Measurements from ENCODE around the gene COL4A4. TPM values are rescaled to one million over a fixed set of nuclear protein-coding genes. Genes with fewer than 3 reads are reported as not detected.
A peak's percentile ranks its signal among the peaks of the same experiment; 100 is the strongest.

Gene COL4A4
- total RNA-seq, 4 donors from 2014 or later = 3.6 to 9.6 (median 6.1) TPM

DNA sequence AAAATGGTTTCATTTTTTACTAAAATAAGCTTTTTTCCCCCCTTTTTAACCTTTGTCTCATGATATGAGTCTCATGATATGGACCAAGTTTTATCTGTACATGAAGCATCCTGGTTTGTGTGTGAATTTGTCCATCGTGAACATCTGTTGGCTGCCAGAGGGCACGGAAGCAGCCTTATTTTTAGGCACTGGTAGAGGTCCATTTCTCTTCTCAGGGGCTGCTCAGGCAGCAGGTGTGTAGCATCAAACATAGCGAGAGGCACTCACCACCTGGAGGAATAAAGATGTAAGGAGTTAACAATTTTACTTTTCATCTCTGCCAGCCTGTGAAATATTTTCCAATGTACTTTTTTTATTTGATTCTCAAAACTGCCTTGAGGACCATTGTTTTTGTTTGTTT lies 193.6 kb downstream of the COL4A4 start:
- DNase-seq (ENCODE audit: extremely low spot score) = no peak
- intact Hi-C loops (cut with DNase I) = no loop called here
- H3K4me1 ChIP-seq = peaks cover 0 to 22% (median 16%) of the 10 kb centered on the region in 4 donors
- TF ChIP-seq POLR2AphosphoS5 (IDR thresholded peaks at IDR 0.05) (no peak), EP300 (IDR thresholded peaks at IDR 0.05) (no peak), CTCF (IDR thresholded peaks at IDR 0.05) (no peak), POLR2A (IDR thresholded peaks at IDR 0.05; ENCODE audit: low read depth) (no peak)
- H3K27me3 ChIP-seq = no peaks in the 10 kb centered on the region
- no peaks in the 10 kb centered on the region for H3K9me3 ChIP-seq
- H3K36me3 ChIP-seq = peaks cover 0 to 4% (median 1%) of the 10 kb centered on the region in 4 donors
- WGBS = 60% methylated on average over 3 of the region's 3 CpGs
- H3K27ac ChIP-seq (replicated peaks in 1 of 4) = peak overlapping the region; percentile 5 to 58 (median 10)
- H3K4me3 ChIP-seq = peak overlapping the region in 3 of 4 donors; percentile 2 to 26 (median 7)

DNA sequence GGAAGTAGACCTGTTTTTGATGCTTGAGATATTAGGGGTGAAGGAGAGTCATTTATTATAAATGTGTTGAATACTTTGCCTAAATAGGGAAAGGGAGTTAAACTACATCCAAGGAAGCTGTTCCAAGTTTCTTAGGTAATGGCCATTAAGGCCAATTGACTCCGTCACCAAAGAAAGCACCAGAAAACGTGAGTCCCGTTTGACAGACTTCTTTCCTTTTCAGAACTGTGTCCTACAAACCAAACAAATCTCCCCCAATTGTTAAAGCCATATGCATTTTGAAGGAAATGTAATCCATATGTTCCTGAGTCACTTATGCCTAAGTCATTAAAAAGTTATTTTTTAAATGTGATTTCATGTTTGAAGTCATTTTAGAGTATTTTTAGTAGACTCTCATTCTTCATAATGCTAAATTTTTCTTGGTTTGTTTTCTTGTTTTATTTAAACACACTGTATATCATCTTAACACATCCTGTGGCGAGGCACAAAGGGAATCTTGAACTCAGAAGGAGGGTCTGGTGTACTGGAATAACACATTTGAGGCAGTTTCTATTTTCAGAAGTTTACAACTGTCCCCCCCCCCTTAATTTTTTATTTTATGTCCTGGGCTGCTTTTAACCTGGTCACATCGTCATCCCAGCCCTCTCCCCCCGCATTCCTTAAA lies 194.5 kb downstream of the COL4A4 start:
- H3K4me3 ChIP-seq = peak overlapping the region; percentile 7 to 26 (median 10)
- TF ChIP-seq EP300 (IDR thresholded peaks at IDR 0.05) = no peak
- TF ChIP-seq POLR2AphosphoS5 (IDR thresholded peaks at IDR 0.05) = no peak
- TF ChIP-seq CTCF (IDR thresholded peaks at IDR 0.05) = no peak
- TF ChIP-seq POLR2A (IDR thresholded peaks at IDR 0.05; ENCODE audit: low read depth) = no peak
- peaks cover 0 to 22% (median 16%) of the 10 kb centered on the region in 4 donors for H3K4me1 ChIP-seq
- WGBS = 39% methylated on average over 6 of the region's 6 CpGs
- H3K9me3 ChIP-seq = no peaks in the 10 kb centered on the region
- H3K27ac ChIP-seq (replicated peaks in 1 of 4) = peak overlapping the region; percentile 5 to 58 (median 10)
- H3K27me3 ChIP-seq = no peaks in the 10 kb centered on the region
- intact Hi-C loops (cut with DNase I) = no loop called here
- peaks cover 0 to 4% (median 1%) of the 10 kb centered on the region in 4 donors for H3K36me3 ChIP-seq
- no peak for DNase-seq (ENCODE audit: extremely low spot score)

DNA sequence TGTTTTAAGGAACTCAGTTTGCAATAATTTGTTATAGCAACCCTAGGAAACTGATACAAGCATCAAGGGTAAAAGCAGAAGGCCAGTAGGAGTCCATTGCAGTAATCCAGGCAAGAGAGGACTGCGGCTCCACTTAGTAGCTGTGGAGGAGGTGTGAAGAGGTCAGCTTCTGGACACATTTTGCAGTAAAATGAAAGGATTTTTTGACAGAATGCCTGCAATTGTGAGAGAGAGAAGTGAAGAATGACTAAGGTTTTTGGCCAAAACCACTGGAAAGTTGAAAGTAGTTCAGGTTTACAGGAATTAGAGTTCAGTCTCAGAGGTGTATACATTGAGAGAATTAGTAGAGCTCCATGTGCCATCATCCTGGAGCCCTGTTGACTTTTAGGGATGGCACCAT lies 198.6 kb downstream of the COL4A4 start:
- Histone ChIP-seq H3K4me1 (peaks cover 3 to 26% (median 17%) of the 10 kb centered on the region in 4 donors), H3K27me3 (no peaks in the 10 kb centered on the region), H3K27ac (replicated peaks in 1 of 4) (no peak overlapping the region), H3K9me3 (no peaks in the 10 kb centered on the region), H3K4me3 (no peak overlapping the region), H3K36me3 (no peaks in the 10 kb centered on the region)
- WGBS = 93% methylated on average over 1 of the region's 1 CpG
- no peak for TF ChIP-seq CTCF (IDR thresholded peaks at IDR 0.05)
- TF ChIP-seq POLR2AphosphoS5 (IDR thresholded peaks at IDR 0.05) = no peak
- no peak for TF ChIP-seq POLR2A (IDR thresholded peaks at IDR 0.05; ENCODE audit: low read depth)
- TF ChIP-seq EP300 (IDR thresholded peaks at IDR 0.05) = no peak
- no peak for DNase-seq (ENCODE audit: extremely low spot score)
- intact Hi-C loops (cut with DNase I) = no loop called here

GRCh38 chr2:226963528-226963927 lies 200.5 kb downstream of the COL4A4 start:
- no peaks in the 10 kb centered on the region for H3K9me3 ChIP-seq
- no peaks in the 10 kb centered on the region for H3K27me3 ChIP-seq
- no peaks in the 10 kb centered on the region for H3K36me3 ChIP-seq
- no peak for DNase-seq (ENCODE audit: extremely low spot score)
- no peak overlapping the region for H3K4me3 ChIP-seq
- 48% methylated on average over 1 of the region's 1 CpG for WGBS
- peaks cover 3 to 11% (median 4%) of the 10 kb centered on the region in 4 donors for H3K4me1 ChIP-seq
- intact Hi-C loops (cut with DNase I) = no loop called here
- H3K27ac ChIP-seq (replicated peaks in 1 of 4) = no peak overlapping the region
- TF ChIP-seq EP300 (IDR thresholded peaks at IDR 0.05) (no peak), POLR2AphosphoS5 (IDR thresholded peaks at IDR 0.05) (no peak), POLR2A (IDR thresholded peaks at IDR 0.05; ENCODE audit: low read depth) (no peak), CTCF (IDR thresholded peaks at IDR 0.05) (no peak)

All from esophagus muscularis mucosa (tissue), 4 donors.